Keratinocyte (primary cell): ENCODE data around the gene ABI3BP. TPM values are rescaled to one million over a fixed set of nuclear protein-coding genes. Genes with fewer than 3 reads are reported as not detected.

ENCODE experiments used
- DNase-seq: peaks from one replicate; pipeline ENCODE4 v3.0.0-alpha.2; 2011; ENCODE audit warnings: low read depth, missing footprints, low spot score
- FAIRE-seq: peaks from 2 replicates; lab custom pipeline; 2011; peaks lifted over from hg19 to GRCh38; lab: Jason Lieb, UNC
- H2AFZ ChIP-seq: 2 replicates; pipeline ENCODE4 v1.6.0; 2012; ENCODE audit warnings: low read length, control low read depth, inconsistent platforms; ENCODE audit not compliant: control insufficient read depth
- H3K27ac ChIP-seq: 2 replicates; pipeline ENCODE4 v1.5.1; 2011; ENCODE audit warnings: low read length; ENCODE audit not compliant: control insufficient read depth, insufficient read depth
- H3K27me3 ChIP-seq: 3 replicates; pipeline ENCODE4 v1.6.0; 2011; ENCODE audit warnings: low read length; ENCODE audit not compliant: control insufficient read depth, insufficient read depth; ENCODE audit errors: extremely low read depth
- H3K36me3 ChIP-seq, 2 experiments: 2 replicates in 1 of 2; 3 replicates in 1 of 2; pipeline ENCODE4 v1.5.1; 2011; ENCODE audit warnings: low read length in 2 of 2, mild to moderate bottlenecking in 1 of 2; ENCODE audit not compliant: control insufficient read depth in 2 of 2, insufficient read depth in 2 of 2; ENCODE audit errors: extremely low read depth in 1 of 2
- H3K4me1 ChIP-seq: 3 replicates; pipeline ENCODE4 v1.5.1; 2011; ENCODE audit warnings: low read length; ENCODE audit not compliant: control insufficient read depth, insufficient read depth; ENCODE audit errors: extremely low read depth
- H3K4me2 ChIP-seq: 3 replicates; pipeline ENCODE4 v1.6.0; 2011; ENCODE audit warnings: low read depth, low read length; ENCODE audit not compliant: control insufficient read depth, insufficient read depth; ENCODE audit errors: extremely low read depth
- H3K4me3 ChIP-seq, 3 experiments: fragments of 200-600 bp in 1 of 3; sonication (generic) in 1 of 3; 2 replicates in 2 of 3; 3 replicates in 1 of 3; pipeline ENCODE4 v1.5.1; 2011 to 2016; ENCODE audit warnings: low read length in 3 of 3, mild to moderate bottlenecking in 3 of 3, control low read depth in 2 of 3, inconsistent platforms in 1 of 3, low read depth in 1 of 3, mixed read lengths in 1 of 3, mixed run types in 1 of 3, moderate library complexity in 1 of 3; ENCODE audit not compliant: control insufficient read depth in 2 of 3, insufficient read depth in 2 of 3; ENCODE audit errors: extremely low read depth in 1 of 3
- H3K79me2 ChIP-seq: 2 replicates; pipeline ENCODE4 v1.6.0; 2012; ENCODE audit warnings: low read length; ENCODE audit not compliant: control insufficient read depth, insufficient read depth
- H3K9ac ChIP-seq: 3 replicates; pipeline ENCODE4 v1.6.0; 2011; ENCODE audit warnings: low read length; ENCODE audit not compliant: control insufficient read depth, insufficient read depth; ENCODE audit errors: extremely low read depth
- H3K9me1 ChIP-seq: 3 replicates; pipeline ENCODE4 v1.6.0; 2011; ENCODE audit warnings: low read length; ENCODE audit not compliant: control insufficient read depth, insufficient read depth; ENCODE audit errors: extremely low read depth
- H3K9me3 ChIP-seq: 2 replicates; pipeline ENCODE4 v1.5.1; 2012; ENCODE audit warnings: low read depth, low read length; ENCODE audit not compliant: control insufficient read depth
- H4K20me1 ChIP-seq: 3 replicates; pipeline ENCODE4 v1.6.0; 2011; ENCODE audit warnings: low read length; ENCODE audit not compliant: control insufficient read depth, insufficient read depth; ENCODE audit errors: extremely low read depth
- CTCF ChIP-seq, 3 experiments: IDR thresholded peaks in 1 of 3; conservative IDR thresholded peaks in 1 of 3; optimal IDR thresholded peaks in 1 of 3; 2 replicates in 2 of 3; 3 replicates in 1 of 3; pipeline versions ENCODE3 to v1.5.1; 2011; ENCODE audit warnings: low read length in 3 of 3, mild to moderate bottlenecking in 3 of 3, moderate library complexity in 2 of 3, control low read depth in 1 of 3, inconsistent platforms in 1 of 3; ENCODE audit not compliant: insufficient read depth in 2 of 3; ENCODE audit errors: extremely low read depth in 1 of 3
- EZH2 ChIP-seq: IDR thresholded peaks from one replicate; pipeline ENCODE4 v1.6.1; 2012; ENCODE audit warnings: inconsistent platforms, mild to moderate bottlenecking, low read length, moderate library complexity
- dilution Hi-C: fragments of 300-500 bp; cut with MboI; formaldehyde crosslinking; loops from one replicate; pipeline ENCODE4 v1.7.0; 2020; ENCODE audit warnings: low sequenced_read_pairs; ENCODE audit not compliant: extremely low pct_ligation_motif_present
- polyA plus RNA-seq, 5 experiments: library from polyadenylated mRNA; depleted of rRNA in 3 of 5; stranded (reverse) in 3 of 5; stranded (forward) in 1 of 5; unstranded in 1 of 5; fragments of >200 nt; gene quantifications; 1 replicate in 1 of 5; 2 replicates in 3 of 5; 3 replicates in 1 of 5; pipeline versions ENCODE4 v1.2.1 to v1.2.3, GENCODE V29; 2011 to 2012; ENCODE audit warnings: missing spikeins in 2 of 5, low read depth in 1 of 5, low replicate concordance in 1 of 5

Gene ABI3BP
- polyA plus RNA-seq, 1 donor (not counting 4 experiments of a cell fraction or from before 2014, with no cell fraction given): 0.59 TPM

GRCh38 chr3:100776097-100776729 lies 217.0 kb downstream of the ABI3BP start:
- Histone ChIP-seq H3K27ac (no peak overlapping the region), H3K27me3 (no peaks in the 10 kb centered on the region), H3K4me1 (peaks cover 7% of the 10 kb centered on the region), H4K20me1 (no peaks in the 10 kb centered on the region), H3K79me2 (no peaks in the 10 kb centered on the region), H3K4me3 (no peak overlapping the region), H3K36me3 (no peaks in the 10 kb centered on the region), H3K9ac (no peak overlapping the region), H2AFZ (no peak overlapping the region), H3K9me3 (no peaks in the 10 kb centered on the region), H3K4me2 (no peak overlapping the region), H3K9me1 (no peaks in the 10 kb centered on the region)
- dilution Hi-C loops: loop anchor here (25.0 kb wide), 1 partner anchor 111 kb away; no protein-coding TSS in a partner anchor
- no peak for DNase-seq
- FAIRE-seq: no peak
- TF ChIP-seq CTCF (optimal IDR thresholded peaks at IDR 0.05 in 1 of 3, IDR thresholded peaks at IDR 0.05 in 1 of 3, conservative IDR thresholded peaks at IDR 0.05 in 1 of 3; ENCODE audit: extremely low read depth in 1 of 3, insufficient read depth in 2 of 3, low read length in 3 of 3): no peak
- TF ChIP-seq EZH2: no peak

- Histone ChIP-seq H2AFZ (no peak overlapping the region), H3K9me1 (no peaks in the 10 kb centered on the region), H3K4me3 (no peak overlapping the region), H4K20me1 (no peaks in the 10 kb centered on the region), H3K27me3 (no peaks in the 10 kb centered on the region), H3K9ac (no peak overlapping the region), H3K9me3 (no peaks in the 10 kb centered on the region), H3K79me2 (no peaks in the 10 kb centered on the region), H3K4me2 (no peak overlapping the region), H3K27ac (no peak overlapping the region), H3K36me3 (no peaks in the 10 kb centered on the region), H3K4me1 (peaks cover 7% of the 10 kb centered on the region)
- TF ChIP-seq CTCF (optimal IDR thresholded peaks at IDR 0.05 in 1 of 3, IDR thresholded peaks at IDR 0.05 in 1 of 3, conservative IDR thresholded peaks at IDR 0.05 in 1 of 3; ENCODE audit: extremely low read depth in 1 of 3, insufficient read depth in 2 of 3, low read length in 3 of 3) (no peak), EZH2 (no peak)
- FAIRE-seq (no peak), DNase-seq (no peak)
- dilution Hi-C loops: loop anchor here (25.0 kb wide), 1 partner anchor 112 kb away; no protein-coding TSS in a partner anchor
Observed at GRCh38 chr3:100775669-100776068, 217.6 kb downstream of the ABI3BP start.
